ENCODE data around the gene DYNLT2B. TPM values are rescaled to one million over a fixed set of nuclear protein-coding genes. Genes with fewer than 3 reads are reported as not detected.

Gene DYNLT2B
- total RNA-seq, 1 donor = 6.9 TPM

GRCh38 chr3:196332168-196332567 is 14.1 kb upstream of the DYNLT2B start:
- H3K4me3 ChIP-seq (ENCODE audit: low read depth, low read length) = no peak overlapping the region
- no peak for TF ChIP-seq CTCF (IDR thresholded peaks at IDR 0.05; ENCODE audit: insufficient read depth, low read depth, low read length)
- no peak for DNase-seq (ENCODE audit: low read depth)

GRCh38 chr3:196327405-196327804 is 9.4 kb upstream of the DYNLT2B start:
- no peak overlapping the region for H3K4me3 ChIP-seq (ENCODE audit: low read depth, low read length)
- DNase-seq (ENCODE audit: low read depth) = peak; percentile 23
- TF ChIP-seq CTCF (IDR thresholded peaks at IDR 0.05; ENCODE audit: insufficient read depth, low read depth, low read length) = no peak

GRCh38 chr3:196326936-196327335 is 8.9 kb upstream of the DYNLT2B start:
- DNase-seq (ENCODE audit: low read depth) = no peak
- no peak overlapping the region for H3K4me3 ChIP-seq (ENCODE audit: low read depth, low read length)
- TF ChIP-seq CTCF (IDR thresholded peaks at IDR 0.05; ENCODE audit: insufficient read depth, low read depth, low read length) = no peak

- peak; percentile 29 for DNase-seq (ENCODE audit: low read depth)
- no peak overlapping the region for H3K4me3 ChIP-seq (ENCODE audit: low read depth, low read length)
- peak; percentile 44 for TF ChIP-seq CTCF (IDR thresholded peaks at IDR 0.05; ENCODE audit: insufficient read depth, low read depth, low read length)
Measured at GRCh38 chr3:196323691-196324090, 5.7 kb upstream of the DYNLT2B start.

- no peak for DNase-seq (ENCODE audit: low read depth)
- H3K4me3 ChIP-seq (ENCODE audit: low read depth, low read length) = no peak overlapping the region
- TF ChIP-seq CTCF (IDR thresholded peaks at IDR 0.05; ENCODE audit: insufficient read depth, low read depth, low read length) = no peak
Measured at GRCh38 chr3:196323016-196323415, 5.0 kb upstream of the DYNLT2B start.

GRCh38 chr3:196321162-196321561 is 3.1 kb upstream of the DYNLT2B start:
- H3K4me3 ChIP-seq (ENCODE audit: low read depth, low read length) = no peak overlapping the region
- DNase-seq (ENCODE audit: low read depth) = no peak
- no peak for TF ChIP-seq CTCF (IDR thresholded peaks at IDR 0.05; ENCODE audit: insufficient read depth, low read depth, low read length)

GRCh38 chr3:196320137-196320536 is 2.1 kb upstream of the DYNLT2B start:
- H3K4me3 ChIP-seq (ENCODE audit: low read depth, low read length) = no peak overlapping the region
- no peak for DNase-seq (ENCODE audit: low read depth)
- no peak for TF ChIP-seq CTCF (IDR thresholded peaks at IDR 0.05; ENCODE audit: insufficient read depth, low read depth, low read length)

- H3K4me3 ChIP-seq (ENCODE audit: low read depth, low read length) = peak overlapping the region; percentile 84
- DNase-seq (ENCODE audit: low read depth) = peak; percentile 12
Measured at GRCh38 chr3:196316799-196317686, 997 bp downstream of the DYNLT2B start.

Measured in fibroblast of villous mesenchyme (primary cell).